PC-3 (cell line): Measurements from ENCODE around the gene TSPEAR.

Experiments used
- EZH2 ChIP-seq: fragments of 300-600 bp; sonication (generic); IDR thresholded peaks from one replicate; pipeline ENCODE4 v1.6.1; 2017; ENCODE audit warnings: antibody characterized with exemption, mild to moderate bottlenecking, low read length; ENCODE audit not compliant: unreplicated experiment
- EZH2phosphoT487 ChIP-seq: fragments of 300-600 bp; sonication (generic); IDR thresholded peaks from 2 replicates; pipeline ENCODE4 v1.6.1; 2018; ENCODE audit warnings: mild to moderate bottlenecking, antibody characterized with exemption, low read length, borderline replicate concordance
- TF ChIP-seq, protein P1 (sequence below): fragments of 300-600 bp; sonication (generic); conservative IDR thresholded peaks from 2 replicates; pipeline ENCODE4 v1.5.1; 2017; ENCODE audit warnings: antibody characterized with exemption, low read depth, mild to moderate bottlenecking, low read length

DNA sequence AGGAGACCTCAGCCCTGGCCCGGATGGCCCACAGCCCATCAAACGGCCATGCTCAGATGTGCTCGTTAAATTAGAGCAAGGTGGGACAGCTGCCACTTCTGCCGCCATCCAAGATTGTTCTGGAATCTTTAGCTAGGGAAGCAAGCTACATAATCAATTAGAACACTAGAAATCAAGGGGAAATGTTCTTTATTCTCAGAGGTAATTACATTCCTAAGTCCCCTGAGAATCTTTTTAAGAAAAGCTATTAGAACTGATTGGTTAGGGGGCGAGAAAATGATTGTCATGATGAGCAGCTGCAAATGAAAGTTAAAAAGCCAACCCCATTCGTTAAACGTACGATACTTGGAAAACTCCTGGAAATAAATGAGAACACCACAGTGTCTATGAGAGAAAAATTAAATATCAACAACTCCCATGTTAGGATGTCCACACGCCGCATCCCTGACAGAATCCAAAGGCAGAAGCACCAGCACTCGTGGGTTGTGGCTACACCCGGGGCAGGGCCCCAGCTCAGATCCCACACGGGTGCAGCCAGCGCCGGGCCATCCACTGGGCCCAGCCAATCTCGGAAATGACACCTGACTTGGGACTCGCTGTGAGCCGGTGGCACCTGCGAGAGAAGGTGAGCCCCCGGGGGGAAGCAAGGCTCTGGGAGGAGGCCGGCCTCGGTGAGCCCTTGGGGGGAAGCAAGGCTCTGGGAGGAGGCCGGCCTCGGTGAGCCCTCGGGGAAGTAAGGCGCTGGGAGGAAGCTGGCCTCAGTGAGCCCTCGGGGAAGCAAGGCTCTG, 209.0 kb downstream of the TSPEAR start:
- TF ChIP-seq, protein P1, sequence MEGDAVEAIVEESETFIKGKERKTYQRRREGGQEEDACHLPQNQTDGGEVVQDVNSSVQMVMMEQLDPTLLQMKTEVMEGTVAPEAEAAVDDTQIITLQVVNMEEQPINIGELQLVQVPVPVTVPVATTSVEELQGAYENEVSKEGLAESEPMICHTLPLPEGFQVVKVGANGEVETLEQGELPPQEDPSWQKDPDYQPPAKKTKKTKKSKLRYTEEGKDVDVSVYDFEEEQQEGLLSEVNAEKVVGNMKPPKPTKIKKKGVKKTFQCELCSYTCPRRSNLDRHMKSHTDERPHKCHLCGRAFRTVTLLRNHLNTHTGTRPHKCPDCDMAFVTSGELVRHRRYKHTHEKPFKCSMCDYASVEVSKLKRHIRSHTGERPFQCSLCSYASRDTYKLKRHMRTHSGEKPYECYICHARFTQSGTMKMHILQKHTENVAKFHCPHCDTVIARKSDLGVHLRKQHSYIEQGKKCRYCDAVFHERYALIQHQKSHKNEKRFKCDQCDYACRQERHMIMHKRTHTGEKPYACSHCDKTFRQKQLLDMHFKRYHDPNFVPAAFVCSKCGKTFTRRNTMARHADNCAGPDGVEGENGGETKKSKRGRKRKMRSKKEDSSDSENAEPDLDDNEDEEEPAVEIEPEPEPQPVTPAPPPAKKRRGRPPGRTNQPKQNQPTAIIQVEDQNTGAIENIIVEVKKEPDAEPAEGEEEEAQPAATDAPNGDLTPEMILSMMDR: no peak
- no peak for TF ChIP-seq EZH2phosphoT487
- no peak for TF ChIP-seq EZH2
